Transverse colon (tissue), 3 donors: ENCODE results near the gene FDXR.

Experiments
- CTCF ChIP-seq, 5 experiments: fragments of 200-600 bp in 3 of 5; fragments of 450-650 bp in 2 of 5; sonication (generic) in 3 of 5; IDR thresholded peaks; 1 replicate in 2 of 5; 2 replicates in 3 of 5; pipeline ENCODE4 v1.5.1; 2016 to 2017; ENCODE audit warnings: antibody characterized with exemption in 5 of 5, inconsistent platforms in 3 of 5, mild to moderate bottlenecking in 2 of 5, moderate library complexity in 1 of 5
- EP300 ChIP-seq: sonication (generic); formaldehyde crosslinking; IDR thresholded peaks from one replicate; pipeline ENCODE4 v1.6.1; 2017; ENCODE audit warnings: antibody characterized with exemption, low read depth

DNA sequence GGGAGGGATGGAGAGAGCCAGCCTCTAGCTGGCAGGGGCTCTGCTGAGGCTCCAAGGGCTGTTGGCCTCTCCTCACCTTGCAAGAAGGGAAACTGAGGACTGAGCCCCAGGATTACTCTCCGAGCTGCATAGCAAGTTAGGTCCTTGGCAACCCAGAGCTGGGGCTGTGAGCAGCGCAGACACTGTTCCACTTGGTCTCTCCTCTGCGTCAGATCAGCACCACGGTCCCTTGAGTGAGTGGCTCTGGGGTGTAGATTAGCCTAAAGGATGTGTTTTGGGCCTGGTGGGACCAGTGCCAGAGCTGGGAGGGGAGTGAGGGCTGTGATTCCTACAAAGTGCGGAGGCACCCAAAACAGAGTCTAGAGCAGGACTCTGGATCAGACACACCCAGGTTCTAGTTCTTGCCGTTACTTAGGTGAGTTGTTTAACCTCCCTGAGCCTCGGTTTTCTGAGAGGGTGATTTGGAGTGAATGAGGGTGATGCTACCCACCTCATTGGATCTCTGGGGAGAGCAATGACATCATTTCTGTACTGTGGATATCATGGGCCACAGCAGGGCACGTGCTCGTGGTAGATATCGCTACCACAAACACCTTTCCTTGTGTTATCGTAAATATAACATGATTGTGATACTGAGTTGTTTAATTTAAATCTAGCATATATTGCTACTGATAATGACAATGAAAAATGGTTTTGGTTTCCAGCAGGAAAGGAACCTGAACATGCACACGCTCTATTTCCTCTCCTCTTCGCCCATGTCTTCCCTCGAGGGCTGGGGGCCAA, 28.8 kb upstream of the FDXR start:
- TF ChIP-seq CTCF (IDR thresholded peaks at IDR 0.05) (no peak), EP300 (no peak)
